NAMALWA (cell line): ENCODE data around the gene PDE8B.
A peak's percentile ranks its signal among the peaks of the same experiment; 100 is the strongest.

Source experiments
- DNase-seq: peaks from one replicate; pipeline ENCODE4 v3.0.0-alpha.2; 2015; ENCODE audit warnings: low spot score

The PDE8B gene

GRCh38 chr5:77285251-77285841, 74.9 kb downstream of the PDE8B start:
- DNase-seq: no peak

GRCh38 chr5:77292026-77292757, 81.7 kb downstream of the PDE8B start:
- DNase-seq: no peak

- DNase-seq: peak; percentile 32
Measured at GRCh38 chr5:77294185-77294584, 83.7 kb downstream of the PDE8B start.

GRCh38 chr5:77295863-77296378, 85.4 kb downstream of the PDE8B start:
- no peak for DNase-seq

- DNase-seq: no peak
Measured at GRCh38 chr5:77298146-77298545, 87.7 kb downstream of the PDE8B start.

- no peak for DNase-seq
Measured at GRCh38 chr5:77300451-77300850, 90.0 kb downstream of the PDE8B start.

- DNase-seq: no peak
Measured at GRCh38 chr5:77301447-77301883, 91.0 kb downstream of the PDE8B start.

- no peak for DNase-seq
Measured at GRCh38 chr5:77302247-77302646, 91.8 kb downstream of the PDE8B start.

GRCh38 chr5:77302653-77303052, 92.2 kb downstream of the PDE8B start:
- no peak for DNase-seq

GRCh38 chr5:77304388-77304787, 93.9 kb downstream of the PDE8B start:
- no peak for DNase-seq

- no peak for DNase-seq
Measured at GRCh38 chr5:77305222-77305846, 94.9 kb downstream of the PDE8B start.

GRCh38 chr5:77305956-77306355, 95.5 kb downstream of the PDE8B start:
- no peak for DNase-seq

- no peak for DNase-seq
Measured at GRCh38 chr5:77306531-77306930, 96.1 kb downstream of the PDE8B start.

- no peak for DNase-seq
Measured at GRCh38 chr5:77308154-77308960, 97.9 kb downstream of the PDE8B start.

- DNase-seq: no peak
Measured at GRCh38 chr5:77309140-77309539, 98.7 kb downstream of the PDE8B start.

GRCh38 chr5:77310494-77311213, 100.2 kb downstream of the PDE8B start:
- no peak for DNase-seq

GRCh38 chr5:77311214-77311571, 100.7 kb downstream of the PDE8B start:
- no peak for DNase-seq

GRCh38 chr5:77312413-77312812, 101.9 kb downstream of the PDE8B start:
- no peak for DNase-seq

- no peak for DNase-seq
Measured at GRCh38 chr5:77316871-77317661, 106.6 kb downstream of the PDE8B start.

- no peak for DNase-seq
Measured at GRCh38 chr5:77318060-77318459, 107.6 kb downstream of the PDE8B start.
